Measurements from ENCODE around the gene LDLRAD1.

LDLRAD1 gene

GRCh38 chr1:54052431-54052933 lies 34.5 kb upstream of the LDLRAD1 start (continued):
- TF ChIP-seq SCRT1 (tag by site-specific recombination; IDR thresholded peaks at IDR 0.05; ENCODE audit: borderline replicate concordance) (no peak), ZNF837 (tag by site-specific recombination; IDR thresholded peaks at IDR 0.05) (no peak), CTCF (tag by site-specific recombination; IDR thresholded peaks at IDR 0.05) (no peak), ZBTB8A (tag by site-specific recombination; IDR thresholded peaks at IDR 0.05) (no peak), ZNF18 (tag by site-specific recombination; IDR thresholded peaks at IDR 0.05) (no peak), ZNF223 (tag by site-specific recombination; IDR thresholded peaks at IDR 0.05) (peak; percentile 100), ZSCAN5A (tag by site-specific recombination; IDR thresholded peaks at IDR 0.05) (no peak), ZNF350 (tag by site-specific recombination; IDR thresholded peaks at IDR 0.05) (no peak), SETDB1 (IDR thresholded peaks at IDR 0.05; ENCODE audit: insufficient read length, low read length) (no peak), ZBTB17 (tag by site-specific recombination; IDR thresholded peaks at IDR 0.05) (peak; percentile 93), PRDM6 (tag by site-specific recombination; IDR thresholded peaks at IDR 0.05) (no peak), TSHZ1 (tag by site-specific recombination; IDR thresholded peaks at IDR 0.05; ENCODE audit: borderline replicate concordance) (no peak), IKZF3 (tag by site-specific recombination; IDR thresholded peaks at IDR 0.05) (no peak), ZNF785 (tag by site-specific recombination; IDR thresholded peaks at IDR 0.05) (no peak), GLI4 (tag by site-specific recombination; IDR thresholded peaks at IDR 0.05) (peak; percentile 25; the same call in 1 of the 2 replicates), ZNF558 (tag by site-specific recombination; IDR thresholded peaks at IDR 0.05) (no peak), ZNF174 (tag by site-specific recombination; IDR thresholded peaks at IDR 0.05) (no peak), ZNF292 (tag by site-specific recombination; IDR thresholded peaks at IDR 0.05; ENCODE audit: borderline replicate concordance, low read depth) (no peak), ZNF677 (tag by site-specific recombination; IDR thresholded peaks at IDR 0.05) (no peak), ZNF654 (tag by site-specific recombination; IDR thresholded peaks at IDR 0.05; ENCODE audit: low read depth) (no peak), ZNF404 (tag by site-specific recombination; IDR thresholded peaks at IDR 0.05) (no peak), PRDM1 (tag by site-specific recombination; IDR thresholded peaks at IDR 0.05) (no peak), ELK4 (IDR thresholded peaks at IDR 0.05; ENCODE audit: borderline replicate concordance, low read depth, low read length) (no peak), ZNF747 (tag by site-specific recombination; IDR thresholded peaks at IDR 0.05) (no peak), GLIS1 (tag by site-specific recombination; IDR thresholded peaks at IDR 0.05) (no peak), ZBTB48 (tag by site-specific recombination; IDR thresholded peaks at IDR 0.05) (peak; percentile 92), ZNF398 (tag by site-specific recombination; IDR thresholded peaks at IDR 0.05) (no peak), ZNF571 (tag by site-specific recombination; IDR thresholded peaks at IDR 0.05) (no peak)

All from HEK293 (cell line).